AG04450 (cell line): Measurements from ENCODE around the gene IRX6. TPM values are rescaled to one million over a fixed set of nuclear protein-coding genes. Genes with fewer than 3 reads are reported as not detected.

ENCODE experiments used
- CTCF ChIA-PET: fragments of 300-600, 350-600 bp; formaldehyde crosslinking; extraction: SDS; loops from one replicate; lab custom pipeline; 2022; ENCODE audit warnings: antibody characterized with exemption, inconsistent platforms; lab: Charles Lee
- POLR2A ChIA-PET: fragments of 350-600 bp; formaldehyde crosslinking; extraction: SDS; loops from one replicate; lab custom pipeline; 2021; ENCODE audit warnings: antibody characterized with exemption, inconsistent platforms; lab: Yijun Ruan, JAX
- DNase-seq: peaks from one replicate; pipeline ENCODE4 v3.0.0-alpha.2; 2011; ENCODE audit warnings: low read depth, low spot score
- H3K27ac ChIP-seq: one replicate; pipeline ENCODE4 v1.5.1; 2012; ENCODE audit warnings: low read depth, low read length, control low read depth
- H3K27me3 ChIP-seq: one replicate; pipeline ENCODE4 v1.6.0; 2012; ENCODE audit warnings: low read length; ENCODE audit not compliant: control insufficient read depth, insufficient read depth
- H3K4me3 ChIP-seq: 2 replicates; pipeline ENCODE4 v1.5.1; 2011; ENCODE audit warnings: mild to moderate bottlenecking, low read depth, low read length, control low read depth
- H3K9me3 ChIP-seq: 2 replicates; pipeline ENCODE4 v1.5.1; 2012; ENCODE audit warnings: low read length; ENCODE audit not compliant: control insufficient read depth, insufficient read depth
- CTCF ChIP-seq: IDR thresholded peaks from 2 replicates; pipeline ENCODE4 v1.5.1; 2011; ENCODE audit warnings: low read depth, low read length, control low read depth, inconsistent platforms
- polyA plus RNA-seq: library from polyadenylated mRNA; depleted of rRNA; stranded (reverse); fragments of >200 nt; gene quantifications from 2 replicates; pipeline ENCODE4 v1.2.3, GENCODE V29; 2011

The IRX6 gene
- polyA plus RNA-seq, 1 experiment, result not detected

- ChIA-PET CTCF (no interaction called here), POLR2A (no interaction called here)
- Histone ChIP-seq H3K27me3 (peaks cover 45% of the 10 kb centered on the region), H3K9me3 (no peaks in the 10 kb centered on the region), H3K4me3 (no peak overlapping the region), H3K27ac (no peak overlapping the region)
- no peak for TF ChIP-seq CTCF
- DNase-seq, result no peak
Observed at GRCh38 chr16:55330781-55331647, 7.0 kb downstream of the IRX6 start.

GRCh38 chr16:55331648-55332185 lies 7.7 kb downstream of the IRX6 start:
- peaks cover 45% of the 10 kb centered on the region for H3K27me3 ChIP-seq
- ChIA-PET POLR2A (no interaction called here), CTCF (no interaction called here)
- no peaks in the 10 kb centered on the region for H3K9me3 ChIP-seq
- H3K27ac ChIP-seq, result no peak overlapping the region
- no peak overlapping the region for H3K4me3 ChIP-seq
- TF ChIP-seq CTCF, result no peak
- no peak for DNase-seq

DNA sequence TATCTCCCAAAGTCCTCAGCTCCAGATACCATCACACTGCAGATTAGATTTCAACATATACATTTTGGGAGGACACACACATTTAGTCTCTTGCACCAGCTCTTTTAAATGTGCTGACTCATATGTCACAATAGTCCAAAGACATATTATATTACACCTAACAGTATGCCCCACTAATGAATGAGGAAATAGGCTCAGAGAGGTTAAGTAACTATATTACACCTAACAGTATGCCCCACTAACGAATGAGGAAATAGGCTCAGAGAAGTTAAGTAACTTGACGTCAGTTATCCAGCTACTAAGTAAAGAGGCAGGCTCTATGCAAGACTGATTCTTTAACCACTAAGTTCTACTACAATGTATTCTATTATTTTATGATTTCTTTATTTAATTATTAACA lies 9.7 kb downstream of the IRX6 start:
- DNase-seq, result no peak
- ChIA-PET CTCF (interaction anchor here (0.5 kb wide), 1 partner anchor 36 kb away, joined by 5 read pairs; no protein-coding TSS in a partner anchor), POLR2A (no interaction called here)
- Histone ChIP-seq H3K27ac (no peak overlapping the region), H3K27me3 (peaks cover 31% of the 10 kb centered on the region), H3K4me3 (no peak overlapping the region), H3K9me3 (no peaks in the 10 kb centered on the region)
- TF ChIP-seq CTCF, result no peak

DNA sequence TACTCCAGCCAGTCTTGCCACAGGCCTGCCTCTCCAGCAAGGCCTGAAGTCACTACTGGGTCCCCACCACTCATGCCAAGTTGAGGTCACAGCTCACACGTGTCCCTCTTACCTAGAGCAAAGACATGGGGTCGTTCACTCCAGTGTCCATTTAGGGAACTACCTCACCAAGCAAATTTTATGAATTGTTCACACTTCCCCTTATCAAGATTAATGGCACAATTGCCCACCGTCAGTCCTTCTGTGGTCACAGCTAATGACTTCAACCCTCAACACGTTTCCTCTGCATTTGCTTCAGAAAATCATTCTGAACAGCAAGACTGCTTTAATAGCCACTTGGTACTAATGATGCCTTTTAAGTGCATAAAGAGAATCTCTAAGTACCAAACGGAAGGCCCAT lies 14.6 kb downstream of the IRX6 start:
- Histone ChIP-seq H3K27me3 (no peaks in the 10 kb centered on the region), H3K27ac (no peak overlapping the region), H3K9me3 (no peaks in the 10 kb centered on the region), H3K4me3 (no peak overlapping the region)
- ChIA-PET CTCF (no interaction called here), POLR2A (no interaction called here)
- no peak for TF ChIP-seq CTCF
- DNase-seq, result no peak

DNA sequence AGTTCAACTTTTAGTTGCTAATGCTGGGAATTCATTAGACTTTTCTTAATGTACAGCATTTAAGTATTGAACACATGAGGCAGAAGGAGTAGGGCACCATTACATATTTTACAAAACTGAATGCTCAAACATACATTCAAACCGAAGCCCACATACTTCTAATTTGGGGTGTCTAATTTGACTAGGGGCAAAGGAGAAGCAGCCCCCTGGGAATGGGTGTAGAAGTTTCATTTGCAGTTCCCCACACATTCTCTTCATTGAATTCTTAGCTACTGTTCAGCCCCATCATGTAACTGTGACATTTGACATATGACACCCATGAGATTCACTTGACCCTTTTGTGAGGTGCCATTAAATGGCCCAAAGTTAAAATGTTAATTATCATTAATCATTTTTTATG lies 16.4 kb downstream of the IRX6 start:
- DNase-seq, result no peak
- ChIA-PET CTCF (no interaction called here), POLR2A (no interaction called here)
- no peaks in the 10 kb centered on the region for H3K27me3 ChIP-seq
- no peak overlapping the region for H3K4me3 ChIP-seq
- no peak for TF ChIP-seq CTCF
- H3K9me3 ChIP-seq, result no peaks in the 10 kb centered on the region
- H3K27ac ChIP-seq, result no peak overlapping the region
